GM12865 (cell line): ENCODE data around the gene ID3.

ENCODE experiments used
- DNase-seq: peaks from one replicate; pipeline ENCODE4 v3.0.0; 2010; ENCODE audit warnings: low read depth
- H3K4me3 ChIP-seq: 2 replicates; pipeline ENCODE4 v1.5.1; 2011; ENCODE audit warnings: mild to moderate bottlenecking, low read depth, low read length, control low read depth
- TF ChIP-seq, protein P1 (sequence below): IDR thresholded peaks from 2 replicates; pipeline ENCODE4 v1.5.1; 2011; ENCODE audit warnings: low read length, control low read depth, low read depth, inconsistent platforms; ENCODE audit not compliant: insufficient read depth; ENCODE audit errors: missing control alignments

Gene ID3, protein sequence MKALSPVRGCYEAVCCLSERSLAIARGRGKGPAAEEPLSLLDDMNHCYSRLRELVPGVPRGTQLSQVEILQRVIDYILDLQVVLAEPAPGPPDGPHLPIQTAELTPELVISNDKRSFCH

DNA sequence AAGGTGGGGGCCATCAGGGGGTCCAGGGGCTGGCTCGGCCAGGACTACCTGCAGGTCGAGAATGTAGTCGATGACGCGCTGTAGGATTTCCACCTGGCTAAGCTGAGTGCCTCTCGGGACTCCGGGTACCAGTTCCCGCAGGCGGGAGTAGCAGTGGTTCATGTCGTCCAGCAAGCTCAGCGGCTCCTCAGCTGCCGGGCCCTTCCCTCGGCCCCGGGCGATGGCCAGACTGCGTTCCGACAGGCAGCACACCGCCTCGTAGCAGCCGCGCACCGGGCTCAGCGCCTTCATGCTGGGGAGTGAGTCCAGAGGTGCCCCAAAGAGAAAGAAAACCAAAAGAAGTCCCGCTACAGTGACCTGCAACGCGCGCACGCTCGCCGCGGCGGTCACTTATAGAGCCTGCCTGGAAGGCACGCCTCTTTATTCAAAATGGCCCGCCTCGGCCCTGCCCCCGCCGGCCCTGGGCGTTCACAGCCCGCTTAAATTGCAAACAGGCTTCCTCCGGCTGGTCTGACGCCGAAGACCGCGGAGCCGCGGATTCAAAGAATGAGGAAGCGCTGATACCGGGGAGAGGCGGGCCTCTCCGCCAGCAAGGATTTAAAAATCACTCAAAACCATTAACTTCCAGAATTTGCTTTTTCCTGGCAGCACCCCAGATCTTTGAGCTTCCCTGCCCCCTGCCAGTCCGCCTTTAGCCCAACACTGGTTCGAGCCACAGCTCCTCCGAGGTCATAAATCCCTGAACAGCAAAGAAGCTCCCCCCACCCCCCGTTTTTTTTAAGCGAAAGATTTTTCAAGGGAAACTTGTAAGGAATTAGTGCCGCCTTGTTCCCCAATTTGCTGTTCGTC lies at the start of gene ID3:
Gene ID3, minus strand, starts transcription at position 366 of the 849 bp plus-strand sequence. Its CDS starts 75 bp downstream, at position 291.
- TF ChIP-seq, protein P1, sequence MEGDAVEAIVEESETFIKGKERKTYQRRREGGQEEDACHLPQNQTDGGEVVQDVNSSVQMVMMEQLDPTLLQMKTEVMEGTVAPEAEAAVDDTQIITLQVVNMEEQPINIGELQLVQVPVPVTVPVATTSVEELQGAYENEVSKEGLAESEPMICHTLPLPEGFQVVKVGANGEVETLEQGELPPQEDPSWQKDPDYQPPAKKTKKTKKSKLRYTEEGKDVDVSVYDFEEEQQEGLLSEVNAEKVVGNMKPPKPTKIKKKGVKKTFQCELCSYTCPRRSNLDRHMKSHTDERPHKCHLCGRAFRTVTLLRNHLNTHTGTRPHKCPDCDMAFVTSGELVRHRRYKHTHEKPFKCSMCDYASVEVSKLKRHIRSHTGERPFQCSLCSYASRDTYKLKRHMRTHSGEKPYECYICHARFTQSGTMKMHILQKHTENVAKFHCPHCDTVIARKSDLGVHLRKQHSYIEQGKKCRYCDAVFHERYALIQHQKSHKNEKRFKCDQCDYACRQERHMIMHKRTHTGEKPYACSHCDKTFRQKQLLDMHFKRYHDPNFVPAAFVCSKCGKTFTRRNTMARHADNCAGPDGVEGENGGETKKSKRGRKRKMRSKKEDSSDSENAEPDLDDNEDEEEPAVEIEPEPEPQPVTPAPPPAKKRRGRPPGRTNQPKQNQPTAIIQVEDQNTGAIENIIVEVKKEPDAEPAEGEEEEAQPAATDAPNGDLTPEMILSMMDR: no peak
- peak within 1 kb of the TSS; percentile 87 for H3K4me3 ChIP-seq
- peak; percentile 98 for DNase-seq

DNA sequence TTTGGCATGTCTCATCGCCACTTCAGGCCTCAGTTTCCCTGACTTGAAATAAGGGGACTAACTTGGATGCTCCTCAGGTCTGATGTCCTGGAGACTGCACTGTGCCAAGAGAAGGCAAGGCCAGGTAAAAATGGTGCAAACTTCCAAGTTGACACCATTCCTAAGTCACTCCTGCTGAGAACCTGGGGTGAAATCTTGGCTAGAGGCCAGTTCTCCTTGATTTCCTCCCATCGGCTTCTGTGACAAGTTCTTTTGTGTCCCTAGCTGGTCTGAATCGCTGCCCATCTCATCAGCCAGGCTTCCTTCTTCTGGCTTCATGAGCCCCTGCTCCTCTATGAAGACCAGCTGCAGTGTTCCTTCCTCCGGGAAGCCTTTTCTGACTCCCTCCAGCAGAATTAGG lies 48.6 kb upstream of the ID3 start:
- no peak for DNase-seq
- TF ChIP-seq, protein P1: no peak
- no peak overlapping the region for H3K4me3 ChIP-seq

DNA sequence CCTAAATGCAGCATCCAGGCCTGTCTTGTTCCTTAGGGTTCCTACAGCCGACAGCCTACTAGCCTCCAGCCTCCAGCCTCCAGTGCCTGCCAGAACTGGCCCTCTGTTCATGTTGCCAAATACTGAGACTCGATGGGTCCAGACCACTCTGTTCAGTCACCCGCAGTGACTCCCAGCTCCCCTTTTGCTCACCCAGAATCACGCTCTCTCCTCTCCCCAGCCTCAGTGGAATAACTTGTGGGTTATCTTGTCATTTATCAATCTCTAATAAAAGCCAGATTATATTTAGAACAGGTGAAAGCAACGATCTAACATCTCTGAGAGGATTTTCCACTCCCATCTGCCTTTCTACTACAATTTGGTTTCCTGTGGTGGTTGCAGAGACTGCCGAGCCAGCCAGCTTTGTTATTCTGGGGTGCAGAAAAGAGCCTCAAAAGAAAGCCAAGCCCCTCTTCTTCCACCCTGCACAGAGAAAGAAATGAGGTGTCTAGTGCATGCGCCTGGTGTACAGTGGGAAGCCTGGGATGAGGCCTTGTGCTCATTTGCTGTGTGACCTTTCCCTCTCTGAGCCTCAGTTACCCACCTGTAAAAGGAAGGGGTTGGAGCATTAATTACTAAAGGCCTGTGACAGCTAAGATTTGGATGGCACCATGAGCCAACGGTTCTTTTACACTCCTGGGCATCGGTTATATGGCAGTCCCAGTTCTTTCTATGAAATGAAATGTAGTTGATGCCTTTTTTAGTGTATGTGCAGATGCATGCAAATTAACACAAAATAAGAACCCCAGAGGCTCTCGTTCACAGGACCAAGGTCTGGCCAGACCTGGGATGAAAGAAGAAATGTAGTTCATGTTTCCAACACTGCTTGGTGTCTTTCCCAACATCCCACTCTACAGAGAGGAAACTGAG lies 42.9 kb upstream of the ID3 start:
- H3K4me3 ChIP-seq: no peak overlapping the region
- TF ChIP-seq, protein P1: no peak
- DNase-seq: no peak

DNA sequence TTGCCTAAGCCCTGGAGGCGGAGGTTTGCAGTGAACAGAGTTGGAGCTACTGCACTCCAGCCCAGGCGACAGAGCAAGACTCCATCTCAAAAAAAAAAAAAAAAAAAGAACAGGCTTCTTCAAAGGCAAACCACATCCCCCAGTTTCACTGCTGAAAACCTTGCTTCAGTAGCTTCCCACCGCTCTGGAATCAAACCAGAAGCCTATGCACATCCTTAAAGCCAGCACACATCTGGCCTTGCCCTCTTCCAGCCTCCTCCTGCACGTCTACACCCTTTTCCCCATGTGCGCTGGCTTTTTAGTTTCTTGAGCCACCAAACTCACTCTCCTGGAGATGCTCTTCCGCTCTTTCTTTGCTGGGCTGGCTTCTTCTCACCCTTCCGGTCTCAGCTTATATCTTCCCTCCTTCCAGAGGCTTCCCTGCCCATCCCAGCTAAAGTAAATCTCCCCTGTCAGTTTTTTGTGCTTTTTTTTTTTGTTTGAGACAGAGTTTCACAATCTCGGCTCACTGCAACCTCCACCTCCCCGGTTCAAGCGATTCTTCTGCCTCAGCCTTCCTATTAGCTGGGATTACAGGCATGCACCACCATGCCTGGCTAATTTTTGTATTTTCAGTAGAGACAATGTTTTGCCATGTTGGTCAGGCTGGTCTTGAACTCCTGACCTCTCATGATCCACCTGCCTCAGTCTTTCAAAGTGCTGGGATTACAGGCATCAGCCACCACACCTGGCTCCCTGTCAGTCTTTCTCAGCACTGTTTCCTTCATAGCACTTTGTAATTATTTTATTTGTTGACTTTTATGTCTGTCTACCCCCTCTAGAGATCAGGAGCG lies 42.0 kb upstream of the ID3 start:
- TF ChIP-seq, protein P1: no peak
- H3K4me3 ChIP-seq: no peak overlapping the region
- DNase-seq: no peak

DNA sequence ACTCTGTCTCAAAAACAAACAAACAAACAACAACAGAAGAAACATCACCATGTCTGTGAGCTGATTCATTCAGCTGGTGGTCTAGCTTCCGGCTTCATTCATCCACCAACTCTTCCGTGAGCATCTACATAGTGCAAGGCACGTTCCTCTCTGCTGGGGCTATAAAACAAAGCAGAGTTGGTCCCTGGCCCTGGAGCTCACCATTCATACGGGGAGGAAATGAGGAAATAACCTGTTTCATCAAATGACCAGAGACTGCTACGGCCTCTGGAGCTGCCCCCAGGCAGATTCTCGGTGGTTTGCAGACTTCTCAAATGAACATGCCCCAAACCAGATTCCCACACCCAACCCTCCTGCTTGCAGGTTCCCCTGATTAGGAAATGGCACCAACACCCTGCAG lies 41.0 kb upstream of the ID3 start:
- TF ChIP-seq, protein P1: no peak
- peak; percentile 89 for DNase-seq
- H3K4me3 ChIP-seq: peak overlapping the region; percentile 11; the same call in 1 of the 2 replicates

DNA sequence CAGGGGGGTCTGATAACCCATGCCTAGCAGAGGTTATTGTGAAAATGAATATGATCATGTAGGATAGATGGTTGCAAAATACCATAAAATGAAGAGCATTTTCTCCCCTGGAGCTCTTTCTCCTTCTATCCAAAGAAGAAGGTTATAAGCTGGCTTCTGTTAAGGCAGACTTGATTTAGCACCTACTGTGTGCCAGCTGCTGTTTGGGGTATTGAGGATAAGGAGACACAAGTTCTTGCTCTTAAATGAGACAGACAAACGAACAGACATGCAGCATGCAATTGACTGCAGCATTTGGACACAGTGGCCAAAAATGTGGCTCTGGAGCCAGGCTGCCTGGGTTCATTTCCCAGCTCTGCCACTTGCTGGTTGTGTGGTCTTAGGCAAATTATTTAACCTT lies 39.8 kb upstream of the ID3 start:
- H3K4me3 ChIP-seq: no peak overlapping the region
- TF ChIP-seq, protein P1: no peak
- DNase-seq: no peak
